ENCODE measurements around the gene BMAL1. TPM values are rescaled to one million over a fixed set of nuclear protein-coding genes. Genes with fewer than 3 reads are reported as not detected.
A peak's percentile ranks its signal among the peaks of the same experiment; 100 is the strongest.

BMAL1 gene
- total and polyA plus RNA-seq, 2 donors (not counting 1 experiment from before 2014, with no cell fraction given) = 10.7 to 11.2 TPM

- Histone ChIP-seq H3K9ac (ENCODE audit: insufficient read depth, low read length) (no peak overlapping the region), H3K27ac (ENCODE audit: insufficient read depth, low read length) (no peak overlapping the region), H3K79me2 (ENCODE audit: control insufficient read depth, insufficient read depth, low read length) (no peaks in the 10 kb centered on the region), H3K4me1 (ENCODE audit: control insufficient read depth, extremely low read depth, insufficient read depth, low read length) (no peaks in the 10 kb centered on the region), H3K4me3 (replicated peaks in 1 of 4; ENCODE audit: control extremely low read depth in 1 of 4, insufficient read depth in 1 of 4, low read depth in 3 of 4, low read length in 4 of 4) (no peak overlapping the region), H3K9me3 (ENCODE audit: control insufficient read depth, insufficient read depth, low read depth, low read length) (no peaks in the 10 kb centered on the region), H3K36me3 (ENCODE audit: control insufficient read depth, insufficient read depth, low read length) (peaks cover 5% of the 10 kb centered on the region), H4K20me1 (ENCODE audit: control insufficient read depth, extremely low read depth, insufficient read depth, low read length) (no peaks in the 10 kb centered on the region), H3K4me2 (ENCODE audit: extremely low read depth, insufficient read depth, low read length) (no peak overlapping the region), H3K27me3 (ENCODE audit: control insufficient read depth, insufficient read depth, low read length) (no peaks in the 10 kb centered on the region), H2AFZ (ENCODE audit: low read length) (no peak overlapping the region)
- no peak for TF ChIP-seq EZH2 (IDR thresholded peaks at IDR 0.05; ENCODE audit: low read length, missing control alignments)
- no peak for TF ChIP-seq CTCF (conservative IDR thresholded peaks at IDR 0.05 in 1 of 2, IDR thresholded peaks at IDR 0.05 in 1 of 2; ENCODE audit: low read depth in 1 of 2, low read length in 2 of 2)
- no peak for DNase-seq (ENCODE audit: low read depth in 2 of 2)
These were observed 77.6 kb downstream of the BMAL1 start for GRCh38 chr11:13355191-13355590.

GRCh38 chr11:13357232-13357631 is 79.6 kb downstream of the BMAL1 start:
- H2AFZ ChIP-seq (ENCODE audit: low read length) = no peak overlapping the region
- H3K4me1 ChIP-seq (ENCODE audit: control insufficient read depth, extremely low read depth, insufficient read depth, low read length) = no peaks in the 10 kb centered on the region
- H3K27me3 ChIP-seq (ENCODE audit: control insufficient read depth, insufficient read depth, low read length) = no peaks in the 10 kb centered on the region
- peaks cover 5% of the 10 kb centered on the region for H3K36me3 ChIP-seq (ENCODE audit: control insufficient read depth, insufficient read depth, low read length)
- H4K20me1 ChIP-seq (ENCODE audit: control insufficient read depth, extremely low read depth, insufficient read depth, low read length) = no peaks in the 10 kb centered on the region
- H3K27ac ChIP-seq (ENCODE audit: insufficient read depth, low read length) = no peak overlapping the region
- DNase-seq (ENCODE audit: low read depth in 2 of 2) = no peak
- no peak overlapping the region for H3K9ac ChIP-seq (ENCODE audit: insufficient read depth, low read length)
- H3K4me3 ChIP-seq (replicated peaks in 1 of 4; ENCODE audit: control extremely low read depth in 1 of 4, insufficient read depth in 1 of 4, low read depth in 3 of 4, low read length in 4 of 4) = no peak overlapping the region
- TF ChIP-seq CTCF (conservative IDR thresholded peaks at IDR 0.05 in 1 of 2, IDR thresholded peaks at IDR 0.05 in 1 of 2; ENCODE audit: low read depth in 1 of 2, low read length in 2 of 2) (no peak), EZH2 (IDR thresholded peaks at IDR 0.05; ENCODE audit: low read length, missing control alignments) (no peak)
- H3K4me2 ChIP-seq (ENCODE audit: extremely low read depth, insufficient read depth, low read length) = no peak overlapping the region
- no peaks in the 10 kb centered on the region for H3K79me2 ChIP-seq (ENCODE audit: control insufficient read depth, insufficient read depth, low read length)
- H3K9me3 ChIP-seq (ENCODE audit: control insufficient read depth, insufficient read depth, low read depth, low read length) = no peaks in the 10 kb centered on the region

- H4K20me1 ChIP-seq (ENCODE audit: control insufficient read depth, extremely low read depth, insufficient read depth, low read length) = no peaks in the 10 kb centered on the region
- no peak overlapping the region for H3K4me2 ChIP-seq (ENCODE audit: extremely low read depth, insufficient read depth, low read length)
- no peak overlapping the region for H3K9ac ChIP-seq (ENCODE audit: insufficient read depth, low read length)
- H3K79me2 ChIP-seq (ENCODE audit: control insufficient read depth, insufficient read depth, low read length) = no peaks in the 10 kb centered on the region
- no peaks in the 10 kb centered on the region for H3K4me1 ChIP-seq (ENCODE audit: control insufficient read depth, extremely low read depth, insufficient read depth, low read length)
- no peaks in the 10 kb centered on the region for H3K9me3 ChIP-seq (ENCODE audit: control insufficient read depth, insufficient read depth, low read depth, low read length)
- H3K4me3 ChIP-seq (replicated peaks in 1 of 4; ENCODE audit: control extremely low read depth in 1 of 4, insufficient read depth in 1 of 4, low read depth in 3 of 4, low read length in 4 of 4) = no peak overlapping the region
- no peak overlapping the region for H2AFZ ChIP-seq (ENCODE audit: low read length)
- peak; percentile 33 to 76 for DNase-seq (ENCODE audit: low read depth in 2 of 2)
- no peak overlapping the region for H3K27ac ChIP-seq (ENCODE audit: insufficient read depth, low read length)
- peaks cover 5% of the 10 kb centered on the region for H3K36me3 ChIP-seq (ENCODE audit: control insufficient read depth, insufficient read depth, low read length)
- no peaks in the 10 kb centered on the region for H3K27me3 ChIP-seq (ENCODE audit: control insufficient read depth, insufficient read depth, low read length)
- TF ChIP-seq EZH2 (IDR thresholded peaks at IDR 0.05; ENCODE audit: low read length, missing control alignments) (no peak), CTCF (conservative IDR thresholded peaks at IDR 0.05 in 1 of 2, IDR thresholded peaks at IDR 0.05 in 1 of 2; ENCODE audit: low read depth in 1 of 2, low read length in 2 of 2) (no peak)
These were observed 81.1 kb downstream of the BMAL1 start for GRCh38 chr11:13358596-13359270.

All from fibroblast of lung (primary cell).